ENCODE measurements around the gene TSPAN8. TPM values are rescaled to one million over a fixed set of nuclear protein-coding genes. Genes with fewer than 3 reads are reported as not detected.
"Not testable (repeated sequence)": the region's sequence is repeated elsewhere in the genome, so short reads cannot be mapped to it uniquely, and the experiment has no call there.

The TSPAN8 gene
- total RNA-seq, 1 donor from 2014 or later = not detected

DNA sequence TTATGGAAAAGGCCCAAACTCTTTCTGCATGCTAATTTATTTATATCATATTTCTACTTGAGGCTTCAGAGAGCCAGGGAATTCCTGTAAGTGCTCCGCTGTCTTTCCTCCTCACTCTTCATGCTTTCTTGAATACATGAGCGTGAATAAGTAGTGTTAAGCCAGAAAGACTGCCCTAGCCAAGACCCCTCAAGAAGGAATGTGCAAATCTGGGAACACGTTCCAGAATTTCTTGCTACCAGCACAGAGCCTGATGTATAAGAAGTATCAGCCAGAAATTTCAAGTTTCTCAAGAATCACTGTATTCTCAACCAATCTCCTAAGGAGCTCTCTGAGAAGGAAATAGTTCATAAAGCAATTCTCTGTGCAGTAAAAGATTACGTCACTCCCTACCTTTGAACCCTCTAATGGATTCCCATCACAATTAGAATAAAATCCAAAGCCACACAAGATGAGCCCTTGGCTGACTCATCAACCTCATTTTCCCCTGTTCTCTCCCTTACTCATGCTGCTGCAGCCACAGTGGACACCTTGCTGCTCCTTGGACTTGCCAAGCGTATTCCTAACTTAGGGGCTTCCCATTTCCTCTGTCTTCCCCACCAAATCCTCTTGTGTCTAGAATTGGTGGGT lies 6.9 kb upstream of the TSPAN8 start:
- DNase-seq (ENCODE audit: low read depth in 2 of 2) = no peak

DNA sequence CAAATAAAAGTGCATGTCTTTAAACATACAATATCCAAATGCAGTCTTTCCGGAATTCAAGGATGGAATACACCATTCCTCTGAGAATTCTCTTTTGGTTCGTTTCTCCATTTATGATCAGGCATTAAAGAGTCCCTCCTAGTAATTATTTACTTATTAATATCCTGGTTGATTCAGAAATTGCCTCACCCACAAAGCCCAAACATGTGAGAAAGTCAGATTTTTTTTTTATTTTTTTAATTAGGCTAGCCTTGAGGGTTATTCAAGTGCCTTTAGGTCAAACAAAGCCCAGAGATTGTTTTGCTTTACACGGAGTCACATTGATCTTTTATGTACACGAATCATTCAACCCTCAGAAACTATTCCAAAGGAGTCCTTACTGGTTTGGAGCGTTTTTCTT lies 6.4 kb upstream of the TSPAN8 start:
- no peak for DNase-seq (ENCODE audit: low read depth in 2 of 2)

DNA sequence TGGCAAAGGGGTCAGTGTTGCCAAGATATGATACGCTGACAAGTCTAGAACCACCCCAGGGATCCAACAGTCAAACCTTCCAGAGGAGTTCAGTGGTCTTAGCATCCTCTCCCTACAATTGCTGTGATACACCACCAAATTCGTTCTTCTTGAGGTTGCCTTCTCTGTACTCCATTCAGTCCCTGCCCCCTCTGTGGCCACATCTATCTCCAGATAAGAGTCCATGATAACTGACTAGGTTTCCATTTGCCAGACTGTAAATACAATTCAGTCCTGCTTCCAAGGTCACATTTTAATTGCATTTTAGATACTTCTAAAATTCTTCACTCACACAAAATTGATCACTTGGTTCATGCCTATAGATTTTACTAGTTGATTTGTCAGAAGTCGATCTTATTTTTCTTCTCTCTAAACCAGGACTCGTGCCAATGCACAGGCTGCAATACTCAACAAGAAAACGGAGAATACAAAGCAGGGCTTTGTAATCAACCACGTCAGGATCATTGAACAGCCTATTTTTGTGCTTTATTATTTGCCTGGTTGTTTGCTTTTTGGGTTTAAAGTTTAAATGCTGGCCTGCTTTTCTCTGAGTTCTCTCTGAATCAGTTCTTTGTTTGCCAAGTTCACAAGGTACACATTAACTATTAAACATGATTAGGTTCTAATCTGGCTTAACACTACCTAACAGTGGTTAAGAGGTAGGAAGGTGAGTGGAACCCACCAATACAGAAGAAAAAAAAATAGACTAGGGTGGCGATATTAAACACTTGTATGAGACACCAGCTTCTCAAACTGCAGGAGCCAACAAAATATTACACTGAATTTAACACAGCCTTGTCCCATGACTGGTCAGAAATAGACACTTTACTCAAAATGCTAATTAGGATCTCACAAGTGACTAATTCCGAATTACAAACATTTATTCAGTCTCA lies 5.3 kb upstream of the TSPAN8 start:
- no peak for DNase-seq (ENCODE audit: low read depth in 2 of 2)

DNA sequence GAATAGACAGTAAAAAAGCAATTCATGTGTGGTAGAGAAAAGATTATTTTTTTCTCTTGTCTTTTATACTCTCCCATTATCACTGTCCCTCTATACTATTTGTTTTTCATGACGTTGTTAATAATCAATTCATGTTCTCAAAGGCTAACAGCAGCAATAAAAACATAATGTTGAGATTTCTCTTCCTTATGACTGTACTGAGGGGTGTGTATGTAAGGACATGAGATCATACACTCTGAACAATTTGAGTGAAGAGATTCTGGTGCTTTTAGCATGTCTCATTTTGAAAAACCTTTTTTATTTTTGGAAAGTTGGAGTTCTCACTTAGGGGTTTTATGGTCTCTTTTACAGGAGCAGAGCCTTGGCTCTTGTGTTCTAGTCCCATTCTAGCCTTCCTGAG lies 3.8 kb upstream of the TSPAN8 start:
- no peak for DNase-seq (ENCODE audit: low read depth in 2 of 2)

DNA sequence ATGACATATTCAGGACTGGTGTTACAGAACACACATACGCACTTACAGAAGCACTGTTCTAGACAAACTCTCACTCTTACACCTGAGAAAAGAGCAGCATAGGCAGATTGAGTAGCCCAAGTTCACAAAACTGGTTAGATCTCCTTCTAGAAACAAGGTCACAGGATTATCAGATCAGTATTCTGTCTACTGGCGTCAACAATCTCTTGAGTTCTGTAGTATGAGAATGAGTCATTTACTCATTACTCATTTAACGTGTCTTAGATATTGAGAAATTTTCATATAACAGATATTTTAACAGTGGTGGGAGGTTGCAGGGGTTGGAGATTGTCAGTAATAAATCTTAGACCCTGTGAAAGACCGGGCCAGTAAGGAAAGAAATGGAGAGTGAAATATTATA lies 2.8 kb upstream of the TSPAN8 start:
- DNase-seq (ENCODE audit: low read depth in 2 of 2) = no peak

DNA sequence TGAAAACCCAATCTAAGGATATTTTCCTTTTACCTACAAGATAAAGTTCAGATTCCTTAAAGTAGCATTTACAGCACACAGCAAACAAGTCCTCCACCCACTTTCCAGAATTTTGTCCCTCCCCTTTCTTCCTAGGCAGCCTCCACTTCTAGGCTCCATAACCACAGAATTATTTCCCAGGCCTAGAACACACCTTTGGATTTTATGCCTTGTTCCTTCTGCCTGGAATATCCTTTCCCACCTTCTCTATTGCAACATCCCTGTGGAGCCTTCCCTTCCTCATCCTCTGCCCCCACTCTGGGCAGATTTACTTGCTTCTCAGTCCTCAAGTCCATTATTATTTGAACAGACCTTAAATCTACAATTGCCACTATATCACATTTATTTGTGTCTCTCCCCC lies 2.1 kb upstream of the TSPAN8 start:
- no peak for DNase-seq (ENCODE audit: low read depth in 2 of 2)

DNA sequence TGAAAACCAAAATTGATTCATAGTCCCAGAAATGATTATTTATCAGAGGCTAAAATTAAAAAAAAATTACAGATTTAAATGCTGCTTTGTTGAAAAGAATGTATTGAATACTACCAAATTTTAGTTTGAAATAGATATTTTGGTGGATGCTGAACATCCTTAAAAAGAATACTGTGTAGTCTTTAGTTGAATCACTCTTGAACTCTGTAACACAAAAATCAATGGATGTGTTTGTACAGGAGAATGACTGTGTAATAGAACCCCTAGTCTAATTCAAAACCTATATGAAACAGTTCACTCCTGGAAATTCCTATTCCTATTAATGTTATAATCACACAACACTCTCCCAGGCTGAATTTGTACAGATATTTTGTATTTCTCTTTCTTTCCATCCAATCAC lies 1.5 kb upstream of the TSPAN8 start:
- no peak for DNase-seq (ENCODE audit: low read depth in 2 of 2)

DNA sequence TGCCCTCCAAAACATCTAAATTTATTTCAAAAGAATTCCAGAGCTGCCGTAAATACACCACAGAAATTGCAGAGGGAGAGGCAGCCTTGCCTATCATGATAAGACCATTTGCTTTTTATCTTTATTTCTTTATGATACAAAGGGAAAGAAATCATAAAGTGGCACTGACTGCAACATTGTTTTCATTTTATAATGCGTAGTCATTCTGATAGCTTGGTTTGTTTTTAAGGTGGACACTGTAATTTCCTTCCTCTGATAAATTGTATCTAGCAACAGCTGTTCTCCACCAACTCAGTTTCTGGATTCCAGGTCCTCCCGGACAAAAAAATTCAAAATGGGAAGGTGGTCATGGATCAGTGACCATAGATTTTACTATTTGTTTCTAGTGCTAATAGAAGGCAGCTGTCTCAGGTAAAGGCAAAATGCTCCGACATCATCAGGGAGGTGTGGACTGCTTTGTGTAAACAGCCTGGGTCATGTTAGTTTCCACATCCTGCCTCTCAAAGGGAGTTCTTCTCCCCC lies 623 bp upstream of the TSPAN8 start:
- no peak for DNase-seq (ENCODE audit: low read depth in 2 of 2)

DNA sequence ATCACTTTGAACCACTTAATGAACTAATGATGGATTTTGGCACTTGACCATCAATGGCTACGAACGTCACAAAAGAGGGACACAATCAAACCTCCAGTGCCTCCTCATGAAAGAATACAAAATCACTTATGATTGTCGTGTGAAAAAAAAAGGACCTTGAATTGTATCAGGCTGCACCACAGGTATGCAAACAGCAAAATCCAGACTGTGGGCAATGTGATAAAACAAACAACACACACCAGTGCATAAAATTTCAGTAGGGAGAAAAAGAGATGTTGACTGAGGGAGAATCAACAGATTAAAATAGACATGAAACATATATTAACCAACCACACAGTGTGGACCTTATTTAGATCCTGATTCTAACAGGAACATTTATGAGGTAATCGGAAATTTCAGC lies 2.6 kb downstream of the TSPAN8 start:
- DNase-seq (ENCODE audit: low read depth in 2 of 2) = no peak

DNA sequence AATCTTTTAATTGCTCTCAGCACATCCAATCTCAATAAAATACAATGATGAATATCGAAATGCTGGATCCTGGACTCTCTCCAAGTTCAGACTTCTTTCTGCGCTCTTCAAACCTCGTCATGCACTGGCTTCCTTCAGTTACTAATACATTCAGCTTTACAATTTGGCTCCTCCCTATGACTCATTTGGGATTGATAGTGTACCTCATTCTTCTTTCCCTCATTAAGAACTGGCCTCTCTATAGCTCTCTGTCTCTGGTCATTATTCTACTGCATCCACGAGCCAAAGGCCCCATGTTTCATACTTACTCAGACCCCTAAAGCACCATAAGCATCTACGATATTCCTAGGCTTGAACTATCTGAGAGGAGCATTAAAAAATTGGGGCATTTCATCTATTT lies 4.9 kb downstream of the TSPAN8 start:
- DNase-seq (ENCODE audit: low read depth in 2 of 2) = no peak

DNA sequence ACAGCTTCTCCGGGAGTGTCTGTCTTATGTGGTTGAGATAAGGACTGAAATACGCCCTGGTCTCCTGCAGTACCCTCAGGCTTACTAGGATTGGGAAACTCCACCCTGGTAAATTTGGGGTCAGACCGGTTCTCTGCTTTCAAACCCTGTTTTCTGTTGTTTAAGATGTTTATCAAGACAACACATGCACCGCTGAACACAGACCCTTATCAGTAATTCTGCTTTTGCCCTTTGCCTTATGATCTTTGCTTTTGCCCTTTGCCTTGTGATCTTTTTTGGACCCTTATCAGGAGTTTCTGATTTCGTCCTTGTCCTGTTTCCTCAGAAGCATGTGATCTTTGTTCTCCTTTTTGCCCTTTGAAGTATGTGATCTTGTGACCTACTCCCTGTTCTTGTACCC lies 7.8 kb downstream of the TSPAN8 start:
- DNase-seq (ENCODE audit: low read depth in 2 of 2) = not testable (repeated sequence)

DNA sequence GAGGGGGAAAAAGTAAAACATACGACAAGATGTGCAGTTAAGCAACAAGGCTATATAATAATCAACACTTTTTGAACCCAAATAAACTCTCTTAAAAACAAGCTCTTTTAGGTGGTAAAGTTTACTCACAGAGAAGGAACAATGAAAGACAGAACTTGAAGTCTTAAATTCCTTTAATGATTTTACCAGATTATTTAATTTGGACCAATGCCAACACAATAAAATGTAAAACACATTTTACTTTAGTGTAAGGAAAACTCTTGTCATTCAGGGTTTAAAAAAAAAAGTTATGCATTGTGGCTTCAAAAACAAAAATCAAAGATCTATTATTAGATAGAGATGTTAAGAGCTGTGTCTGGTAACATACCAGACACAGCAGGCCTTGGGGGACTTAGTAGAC lies 13.1 kb downstream of the TSPAN8 start:
- DNase-seq (ENCODE audit: low read depth in 2 of 2) = no peak

DNA sequence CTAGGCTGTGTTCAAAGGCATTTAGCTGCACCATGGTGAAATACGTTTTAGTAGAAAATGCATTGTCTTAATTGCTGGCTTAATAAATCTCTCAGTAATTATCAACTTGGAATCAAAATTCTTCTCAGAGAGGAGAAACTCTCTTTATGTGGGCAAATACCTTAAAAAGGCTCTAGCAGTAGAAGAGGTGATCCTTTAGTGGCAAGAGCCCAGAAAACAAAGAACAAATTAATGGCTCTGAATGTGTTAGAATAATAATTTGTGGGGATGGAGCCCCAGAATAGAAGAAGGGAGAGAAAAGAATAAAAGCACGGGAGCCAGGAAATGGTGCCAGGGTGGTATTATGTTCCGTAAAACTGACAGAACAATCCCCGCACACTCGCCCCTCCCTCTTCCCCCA lies 14.8 kb downstream of the TSPAN8 start:
- DNase-seq (ENCODE audit: low read depth in 2 of 2) = no peak

DNA sequence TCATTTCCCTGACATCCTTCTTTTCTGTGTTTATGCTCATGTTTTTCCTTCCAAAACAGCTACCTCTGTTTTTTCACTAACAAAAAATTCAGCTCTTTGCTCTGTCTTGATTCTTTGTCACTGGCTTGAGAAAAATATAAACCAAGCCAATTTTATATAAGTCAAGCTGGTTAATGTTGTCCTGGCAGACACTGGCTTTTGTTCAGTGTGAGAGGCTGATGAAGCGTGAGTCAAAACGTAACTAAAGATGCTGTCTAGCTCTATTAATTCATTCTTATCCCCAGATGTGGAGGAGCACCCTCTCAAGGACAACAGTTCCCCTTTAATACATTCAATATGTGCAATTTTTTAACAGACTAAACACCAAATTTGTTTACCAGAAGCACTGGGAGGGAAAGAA lies 15.8 kb downstream of the TSPAN8 start:
- no peak for DNase-seq (ENCODE audit: low read depth in 2 of 2)

DNA sequence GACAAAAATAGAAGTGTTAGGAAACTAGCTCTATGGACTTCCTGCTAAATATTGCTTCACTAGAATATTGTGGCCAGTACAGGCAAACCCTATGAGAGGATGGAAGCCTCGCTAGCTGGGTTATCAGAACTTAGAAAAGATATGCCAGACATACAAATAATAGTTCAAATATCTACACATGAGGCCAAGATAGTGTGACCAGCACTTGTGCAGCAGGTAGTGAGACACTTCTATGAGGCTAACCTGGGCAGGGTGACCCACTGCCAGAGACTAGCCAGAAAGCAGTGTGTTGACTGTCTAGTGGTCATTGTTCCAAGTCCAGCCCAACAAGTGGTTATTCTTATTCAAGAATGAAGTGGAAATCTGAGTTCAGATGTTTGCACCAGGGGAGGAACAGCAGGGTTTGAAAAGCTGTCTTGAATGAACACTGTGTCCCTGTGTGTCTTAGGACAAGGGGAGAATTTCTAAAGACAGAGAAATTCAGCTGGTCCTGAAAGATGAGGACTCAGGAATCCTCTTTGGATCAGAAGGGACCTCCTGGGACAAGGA lies 16.3 kb downstream of the TSPAN8 start:
- no peak for DNase-seq (ENCODE audit: low read depth in 2 of 2)

DNA sequence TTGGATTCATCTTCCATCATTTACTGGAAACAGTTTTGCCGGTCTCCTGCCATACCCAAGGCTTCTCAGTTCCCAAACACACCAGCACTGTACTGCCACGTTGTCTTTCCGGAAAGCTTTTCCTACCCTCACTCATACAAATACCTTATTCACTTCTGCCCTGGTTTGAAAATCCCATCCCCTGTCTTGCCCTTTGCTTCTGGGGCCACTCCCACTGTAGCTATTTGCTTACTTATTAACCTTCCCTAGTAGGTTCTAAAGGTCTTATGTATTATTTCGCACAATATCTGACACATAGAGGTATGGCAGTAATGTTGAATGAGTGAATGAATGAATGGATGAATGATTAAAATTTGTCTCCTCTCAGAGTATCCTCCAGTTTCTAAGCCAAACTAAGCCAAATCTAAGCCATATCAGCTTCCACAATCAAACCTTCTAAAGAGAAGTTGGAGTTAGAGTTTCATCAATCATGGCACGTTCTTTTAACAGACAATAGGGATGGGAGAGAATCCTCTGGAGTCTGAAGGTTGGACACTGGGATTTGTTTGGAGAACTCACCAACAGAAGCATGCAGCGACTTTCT lies 18.6 kb downstream of the TSPAN8 start:
- no peak for DNase-seq (ENCODE audit: low read depth in 2 of 2)

DNA sequence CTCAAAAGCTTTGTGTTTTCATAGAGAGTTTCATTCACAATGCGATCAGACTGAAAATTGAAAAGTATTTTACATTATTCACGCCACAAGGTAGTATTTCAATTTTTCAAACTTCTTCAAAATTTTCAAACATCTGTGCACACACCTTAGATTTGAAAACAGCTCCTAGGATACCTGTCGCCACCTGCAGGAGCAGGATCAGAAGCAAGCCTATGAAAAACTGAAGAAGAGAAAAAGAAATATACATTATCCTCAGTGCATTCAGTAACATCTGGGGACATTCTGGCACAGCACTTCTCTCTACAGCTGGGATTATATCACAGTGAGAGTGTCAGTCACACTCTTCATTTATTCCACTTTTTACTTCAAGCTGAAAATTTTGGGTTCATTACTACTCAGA lies 19.8 kb downstream of the TSPAN8 start:
- DNase-seq (ENCODE audit: low read depth in 2 of 2) = no peak

DNA sequence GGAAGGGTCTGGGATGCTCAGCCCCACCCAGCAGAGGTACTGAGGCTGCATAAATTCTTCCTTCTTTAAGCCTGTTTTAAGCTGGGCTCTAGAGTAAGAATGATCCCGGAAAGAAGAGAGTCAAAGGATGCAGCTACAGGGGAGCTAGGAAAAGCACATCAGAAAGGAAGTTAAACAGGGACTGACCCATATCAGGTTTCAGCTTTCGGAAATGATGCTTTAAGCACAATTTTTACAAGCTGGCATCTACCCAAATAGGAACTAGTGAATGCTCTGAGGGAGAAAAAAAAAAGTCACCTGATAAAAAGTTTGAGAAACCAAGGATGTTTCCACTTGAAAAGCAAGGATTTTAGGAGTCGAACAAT lies 22.0 kb downstream of the TSPAN8 start:
- DNase-seq (ENCODE audit: low read depth in 2 of 2) = peak in 1 of 2 donors; percentile 15

DNA sequence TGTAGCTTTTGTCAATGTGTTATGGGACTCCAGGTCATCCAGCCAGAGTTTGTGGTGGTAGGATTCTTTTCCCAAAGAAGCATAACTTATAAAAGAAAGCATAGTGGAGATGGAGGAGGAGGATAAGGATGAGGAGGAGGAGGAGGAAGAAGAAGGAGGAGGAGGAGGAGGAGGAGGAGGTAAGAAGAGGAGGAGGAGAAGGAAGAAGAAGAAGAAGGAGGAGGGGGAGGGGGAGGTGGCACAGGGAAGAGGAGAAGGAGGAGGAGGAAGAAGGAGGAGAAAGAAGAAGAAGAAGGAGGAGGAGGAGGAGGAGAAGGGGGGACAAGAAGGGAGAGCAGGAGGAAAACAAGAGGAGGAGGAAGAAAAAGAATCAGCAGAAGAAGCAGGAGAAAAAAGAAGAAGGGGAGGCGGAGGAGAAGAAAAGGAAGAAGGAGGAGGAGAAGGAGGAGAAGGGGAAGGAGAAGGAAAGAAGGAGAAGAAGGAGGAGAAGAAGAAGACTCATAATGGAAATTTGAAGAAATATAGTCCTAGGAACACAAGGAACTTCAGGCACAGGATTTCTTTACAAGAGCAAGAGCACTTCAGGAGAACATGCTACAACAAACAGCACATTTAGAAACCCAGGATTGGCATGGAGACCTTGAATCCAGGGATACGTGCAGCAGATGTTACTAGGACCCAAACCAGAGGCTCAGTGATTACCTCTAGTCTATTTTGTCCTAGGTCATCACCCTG lies 22.6 kb downstream of the TSPAN8 start:
- DNase-seq (ENCODE audit: low read depth in 2 of 2) = no peak

DNA sequence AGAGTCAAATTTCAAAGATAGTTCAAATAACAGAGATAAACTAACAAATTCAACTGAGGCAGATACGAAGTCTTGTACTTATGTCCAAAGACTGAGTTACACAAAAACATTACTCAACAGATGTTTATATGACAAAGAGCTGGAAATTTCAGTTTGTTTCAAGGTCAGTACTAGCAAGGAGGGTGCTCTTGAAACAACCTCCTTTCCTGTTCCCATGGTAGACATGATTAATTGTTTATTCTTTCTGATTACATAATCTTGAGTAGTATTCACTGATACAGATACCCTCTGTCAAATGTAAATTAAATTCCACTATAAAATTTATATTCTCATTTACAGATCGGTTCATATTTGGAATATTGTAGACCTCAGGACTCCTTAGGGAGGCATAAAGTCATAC lies 23.4 kb downstream of the TSPAN8 start:
- no peak for DNase-seq (ENCODE audit: low read depth in 2 of 2)

DNA sequence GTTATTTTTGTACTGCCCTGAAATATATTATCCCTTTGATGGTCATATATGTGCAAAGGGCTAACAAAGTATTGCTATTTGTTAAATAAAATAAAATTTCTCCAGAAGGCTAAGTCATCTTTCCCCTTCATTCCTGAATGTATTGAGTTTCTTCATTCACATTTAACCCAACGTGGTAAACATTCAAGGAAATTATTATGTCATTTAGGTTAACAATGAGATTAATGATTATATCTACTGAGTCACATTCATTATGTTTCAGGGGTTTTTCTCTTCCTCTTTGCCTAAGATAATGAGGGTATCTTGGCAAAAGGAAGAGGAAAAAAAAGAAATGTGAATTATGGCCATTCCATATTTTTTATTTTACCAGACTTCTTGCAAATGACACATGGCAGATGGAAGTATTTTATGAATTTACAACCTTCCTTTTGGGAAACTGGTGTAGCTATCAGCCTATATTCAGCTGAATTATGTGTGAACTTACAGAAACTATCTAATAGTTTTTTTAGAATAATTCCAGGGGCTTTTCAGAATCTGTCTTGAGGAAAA lies 27.2 kb downstream of the TSPAN8 start:
- no peak for DNase-seq (ENCODE audit: low read depth in 2 of 2)
